PC-3 (cell line): ENCODE data around the gene SSTR3. TPM values are rescaled to one million over a fixed set of nuclear protein-coding genes. Genes with fewer than 3 reads are reported as not detected.

ENCODE experiments used
- ATAC-seq: fragments of 200-7000 bp; cut with Tn5 transposase; 2 replicates; pipeline ENCODE4 v1.9.1; 2020; ENCODE audit warnings: mild to moderate bottlenecking, moderate library complexity
- BruUV-seq: library from RNA; stranded (reverse); fragments of 400-500 nt; replicated peaks from 2 replicates; lab custom pipeline; 2021; lab: Mats Ljungman, UMichigan
- CTCF ChIA-PET: fragments of 300-600 bp; sonication (Branson Sonifier 250); formaldehyde crosslinking; loops from one replicate; lab custom pipeline; 2022; ENCODE audit warnings: antibody characterized with exemption; lab: Charles Lee
- POLR2A ChIA-PET: fragments of 300-600 bp; sonication (Branson Sonifier 250); formaldehyde crosslinking; loops from one replicate; lab custom pipeline; 2022; ENCODE audit warnings: antibody characterized with exemption; ENCODE audit not compliant: unreplicated experiment; lab: Charles Lee
- DNase-seq: peaks from one replicate; pipeline ENCODE4 v3.0.0-alpha.2; 2015
- H2AFZ ChIP-seq: fragments of 300-600 bp; sonication (generic); 2 replicates; pipeline ENCODE4 v1.6.0; 2016; ENCODE audit warnings: antibody characterized with exemption, low read length
- H3F3A ChIP-seq: fragments of 300-600 bp; sonication (generic); one replicate; pipeline ENCODE4 v1.6.0; 2017; ENCODE audit warnings: antibody characterized with exemption, low read length, control low read depth, mild to moderate bottlenecking; ENCODE audit not compliant: unreplicated experiment
- H3K27ac ChIP-seq: fragments of 300-600 bp; sonication (generic); 2 replicates; pipeline ENCODE4 v1.5.1; 2016; ENCODE audit warnings: mild to moderate bottlenecking, low read length
- H3K27me3 ChIP-seq: fragments of 300-600 bp; sonication (generic); 2 replicates; pipeline ENCODE4 v1.6.1; 2016; ENCODE audit warnings: low read length, mixed read lengths
- H3K36me3 ChIP-seq: fragments of 300-600 bp; sonication (generic); 2 replicates; pipeline ENCODE4 v1.6.1; 2016; ENCODE audit warnings: low read depth, mixed run types, low read length, mixed read lengths
- H3K4me1 ChIP-seq: fragments of 300-600 bp; sonication (generic); 2 replicates; pipeline ENCODE4 v1.5.1; 2016; ENCODE audit warnings: low read length; ENCODE audit not compliant: insufficient read depth
- H3K4me2 ChIP-seq: fragments of 300-600 bp; sonication (generic); 2 replicates; pipeline ENCODE4 v1.6.0; 2016; ENCODE audit warnings: low read length
- H3K4me3 ChIP-seq: fragments of 300-600 bp; sonication (generic); 2 replicates; pipeline ENCODE4 v1.5.1; 2016; ENCODE audit warnings: mild to moderate bottlenecking, low read length, mixed read lengths
- H3K79me2 ChIP-seq: fragments of 300-600 bp; sonication (generic); 2 replicates; pipeline ENCODE4 v1.6.1; 2017; ENCODE audit warnings: low read length, mixed read lengths
- H3K9ac ChIP-seq: fragments of 300-600 bp; sonication (generic); 2 replicates; pipeline ENCODE4 v1.6.0; 2016; ENCODE audit warnings: mild to moderate bottlenecking, low read length
- H3K9me2 ChIP-seq: fragments of 300-600 bp; sonication (generic); replicated peaks from 2 replicates; pipeline ENCODE4 v1.6.1; 2016; ENCODE audit warnings: mixed run types, low read length, mixed read lengths
- H3K9me3 ChIP-seq: fragments of 300-600 bp; sonication (generic); 2 replicates; pipeline ENCODE4 v1.6.1; 2016; ENCODE audit warnings: low read length, mixed read lengths
- H4K20me1 ChIP-seq: fragments of 300-600 bp; sonication (generic); 2 replicates; pipeline ENCODE4 v1.6.1; 2016; ENCODE audit warnings: low read length, mixed read lengths
- CTCF ChIP-seq: fragments of 300-600 bp; sonication (generic); conservative IDR thresholded peaks from 2 replicates; pipeline ENCODE4 v1.5.1; 2017; ENCODE audit warnings: antibody characterized with exemption, low read depth, mild to moderate bottlenecking, low read length
- EZH2 ChIP-seq: fragments of 300-600 bp; sonication (generic); IDR thresholded peaks from one replicate; pipeline ENCODE4 v1.6.1; 2017; ENCODE audit warnings: antibody characterized with exemption, mild to moderate bottlenecking, low read length; ENCODE audit not compliant: unreplicated experiment
- EZH2phosphoT487 ChIP-seq: fragments of 300-600 bp; sonication (generic); IDR thresholded peaks from 2 replicates; pipeline ENCODE4 v1.6.1; 2018; ENCODE audit warnings: mild to moderate bottlenecking, antibody characterized with exemption, low read length, borderline replicate concordance
- intact Hi-C: fragments of 100-400 bp; cut with micrococcal nuclease; formaldehyde crosslinking; loops from 2 replicates; pipeline ENCODE4 v1.9.0; 2023
- total RNA-seq: library from RNA; depleted of rRNA; stranded (reverse); fragments of >200 nt; gene quantifications from 2 replicates; pipeline ENCODE4 v1.2.3, GENCODE V29; 2014

The SSTR3 gene
- total RNA-seq, 1 experiment from 2014 or later = 0.55 TPM

- intact Hi-C loops = loop anchor here (10.0 kb wide), 1 partner anchor 116 kb away; no protein-coding TSS in a partner anchor
- no peaks in the 10 kb centered on the region for H3K9me2 ChIP-seq
- peak overlapping the region; percentile 96 for H3K27ac ChIP-seq
- DNase-seq (peak; percentile 81), ATAC-seq (peak; percentile 26; the same call in 1 of the 2 replicates)
- BruUV-seq = no TSS peak
- 0 out of 2 replicates have a peak, but pooled peaks cover 4% of the 10 kb centered on the region for H3K79me2 ChIP-seq
- TF ChIP-seq CTCF (no peak), EZH2phosphoT487 (no peak), EZH2 (no peak)
- peak overlapping the region; percentile 65 for H3K9ac ChIP-seq
- no peaks in the 10 kb centered on the region for H3K36me3 ChIP-seq
- CTCF ChIA-PET = interaction anchor here (0.6 kb wide), 1 partner anchor 74 kb away, joined by 3 read pairs; no protein-coding TSS in a partner anchor
- H3K4me2 ChIP-seq = peak overlapping the region; percentile 79
- H3K27me3 ChIP-seq = no peaks in the 10 kb centered on the region
- no peak overlapping the region for H2AFZ ChIP-seq
- POLR2A ChIA-PET = no interaction called here
- H3K4me3 ChIP-seq = peak overlapping the region; percentile 50
- peaks cover 4% of the 10 kb centered on the region for H3F3A ChIP-seq
- H3K4me1 ChIP-seq = peaks cover 60% of the 10 kb centered on the region
- H4K20me1 ChIP-seq = no peaks in the 10 kb centered on the region
- no peaks in the 10 kb centered on the region for H3K9me3 ChIP-seq
These were observed 22.0 kb downstream of the SSTR3 start for GRCh38 chr22:37190262-37190780.

GRCh38 chr22:37188901-37189466, 23.3 kb downstream of the SSTR3 start:
- Histone ChIP-seq H3K9me3 (no peaks in the 10 kb centered on the region), H2AFZ (no peak overlapping the region), H3K27ac (peak overlapping the region; percentile 96), H3K9me2 (no peaks in the 10 kb centered on the region), H3K36me3 (no peaks in the 10 kb centered on the region), H3K27me3 (no peaks in the 10 kb centered on the region), H4K20me1 (no peaks in the 10 kb centered on the region), H3K79me2 (0 out of 2 replicates have a peak, but pooled peaks cover 4% of the 10 kb centered on the region), H3K9ac (peak overlapping the region; percentile 80), H3K4me3 (peak overlapping the region; percentile 56), H3F3A (peaks cover 4% of the 10 kb centered on the region), H3K4me1 (peaks cover 60% of the 10 kb centered on the region), H3K4me2 (peak overlapping the region; percentile 79)
- BruUV-seq = no TSS peak
- ChIA-PET POLR2A (no interaction called here), CTCF (no interaction called here)
- ATAC-seq = peak; percentile 39
- intact Hi-C loops = no loop called here
- peak; percentile 82 for DNase-seq
- TF ChIP-seq EZH2phosphoT487 (no peak), EZH2 (no peak), CTCF (no peak)
